Measurements from ENCODE around the gene TBC1D10B.
"Not testable (repeated sequence)": the region's sequence is repeated elsewhere in the genome, so short reads cannot be mapped to it uniquely, and the experiment has no call there.

Gene TBC1D10B

GRCh38 chr16:30354423-30355143 is 15.7 kb downstream of the TBC1D10B start:
- DNase-seq, result no peak

- no peak for DNase-seq
These were observed 16.7 kb downstream of the TBC1D10B start for GRCh38 chr16:30353438-30354129.

- DNase-seq, result no peak
These were observed 17.5 kb downstream of the TBC1D10B start for GRCh38 chr16:30352488-30353401.

GRCh38 chr16:30351586-30352419 is 18.5 kb downstream of the TBC1D10B start:
- DNase-seq, result no peak

GRCh38 chr16:30351001-30351441 is 19.3 kb downstream of the TBC1D10B start:
- no peak for DNase-seq

GRCh38 chr16:30350134-30350871 is 20.0 kb downstream of the TBC1D10B start:
- DNase-seq, result peak; percentile 22 to 50

GRCh38 chr16:30349675-30350074 is 20.6 kb downstream of the TBC1D10B start:
- no peak for DNase-seq

GRCh38 chr16:30348929-30349328 is 21.4 kb downstream of the TBC1D10B start:
- no peak for DNase-seq

GRCh38 chr16:30348113-30348512 is 22.2 kb downstream of the TBC1D10B start:
- no peak for DNase-seq

GRCh38 chr16:30346286-30346685 is 24.0 kb downstream of the TBC1D10B start:
- no peak for DNase-seq

GRCh38 chr16:30343491-30343820 is 26.8 kb downstream of the TBC1D10B start:
- not testable (repeated sequence) for DNase-seq

- no peak for DNase-seq
These were observed 27.4 kb downstream of the TBC1D10B start for GRCh38 chr16:30342751-30343490.

- DNase-seq, result not testable (repeated sequence)
These were observed 28.3 kb downstream of the TBC1D10B start for GRCh38 chr16:30341971-30342370.

GRCh38 chr16:30340621-30341020 is 29.7 kb downstream of the TBC1D10B start:
- no peak for DNase-seq

- not testable (repeated sequence) for DNase-seq
These were observed 31.6 kb downstream of the TBC1D10B start for GRCh38 chr16:30338715-30339114.

GRCh38 chr16:30337964-30338357 is 32.3 kb downstream of the TBC1D10B start:
- not testable (repeated sequence) for DNase-seq

GRCh38 chr16:30335598-30336474 is 34.5 kb downstream of the TBC1D10B start:
- no peak for DNase-seq

GRCh38 chr16:30335028-30335597 is 35.2 kb downstream of the TBC1D10B start:
- peak; percentile 81 to 83 for DNase-seq

- peak; percentile 83 to 87 for DNase-seq
These were observed 35.8 kb downstream of the TBC1D10B start for GRCh38 chr16:30334473-30334989.
